Caki2 (cell line): ENCODE measurements around the gene AGXT. TPM values are rescaled to one million over a fixed set of nuclear protein-coding genes. Genes with fewer than 3 reads are reported as not detected.

Source experiments
- DNase-seq: peaks from one replicate; pipeline ENCODE4 v3.0.0-alpha.2; 2015; ENCODE audit warnings: low read depth
- in situ Hi-C: cut with HindIII; loops from 2 replicates; pipeline ENCODE4 v1.10.0; 2016; ENCODE audit warnings: low sequenced_read_pairs, low pct_unique_long_range_greater_than_20kb, mixed read lengths
- total RNA-seq: library from RNA; depleted of rRNA; stranded (reverse); fragments of >200 nt; shearing (Covaris generic); gene quantifications from 2 replicates; pipeline ENCODE4 v1.2.3, GENCODE V29; 2014; ENCODE audit warnings: low replicate concordance

AGXT gene
- total RNA-seq, 1 experiment from 2014 or later, result not detected

- DNase-seq, result no peak
- in situ Hi-C loops, result no loop called here
Observed at GRCh38 chr2:240858871-240859270, 9.8 kb upstream of the AGXT start.

- DNase-seq, result no peak
- in situ Hi-C loops, result no loop called here
Observed at GRCh38 chr2:240861547-240861946, 7.1 kb upstream of the AGXT start.

GRCh38 chr2:240864475-240864874, 4.1 kb upstream of the AGXT start:
- no peak for DNase-seq
- in situ Hi-C loops, result no loop called here

- in situ Hi-C loops, result no loop called here
- no peak for DNase-seq
Observed at GRCh38 chr2:240865391-240865790, 3.2 kb upstream of the AGXT start.

- in situ Hi-C loops, result no loop called here
- DNase-seq, result no peak
Observed at GRCh38 chr2:240869109-240869955, 708 bp downstream of the AGXT start.

- in situ Hi-C loops, result no loop called here
- no peak for DNase-seq
Observed at GRCh38 chr2:240869956-240870875, 1.6 kb downstream of the AGXT start.

GRCh38 chr2:240871071-240871958, 2.7 kb downstream of the AGXT start:
- in situ Hi-C loops, result no loop called here

GRCh38 chr2:240872317-240873097, 3.9 kb downstream of the AGXT start:
- DNase-seq, result no peak
- in situ Hi-C loops, result no loop called here

More at GRCh38 chr2:240871071-240871958, 2.7 kb downstream of the AGXT start:
- DNase-seq, result no peak

- in situ Hi-C loops, result no loop called here
- DNase-seq, result no peak
Observed at GRCh38 chr2:240873098-240873788, 4.6 kb downstream of the AGXT start.

- in situ Hi-C loops, result no loop called here
- DNase-seq, result no peak
Observed at GRCh38 chr2:240873805-240874714, 5.4 kb downstream of the AGXT start.

GRCh38 chr2:240874715-240875227, 6.1 kb downstream of the AGXT start:
- no peak for DNase-seq
- in situ Hi-C loops, result no loop called here

GRCh38 chr2:240875228-240876034, 6.8 kb downstream of the AGXT start:
- no peak for DNase-seq
- in situ Hi-C loops, result no loop called here

- no peak for DNase-seq
- in situ Hi-C loops, result no loop called here
Observed at GRCh38 chr2:240876035-240876474, 7.4 kb downstream of the AGXT start.

- in situ Hi-C loops, result no loop called here
Observed at GRCh38 chr2:240876475-240877251, 8.0 kb downstream of the AGXT start.

More at GRCh38 chr2:240876475-240877251, 8.0 kb downstream of the AGXT start:
- DNase-seq, result no peak
